CD14-positive monocyte (primary cell): ENCODE results near the gene PFAS. TPM values are rescaled to one million over a fixed set of nuclear protein-coding genes. Genes with fewer than 3 reads are reported as not detected.

Source experiments
- DNase-seq, 3 donors: peaks; one replicate each; pipeline ENCODE4 v3.0.0-alpha.2; 2011 to 2022
- H2AFZ ChIP-seq: 2 replicates; pipeline ENCODE4 v1.6.0; 2012; ENCODE audit warnings: mild to moderate bottlenecking, low read depth, low read length, inconsistent platforms; ENCODE audit not compliant: insufficient read depth, poor library complexity, severe bottlenecking
- H3K27ac ChIP-seq, 2 donors: 1 replicate in 1 of 2; 2 replicates in 1 of 2; pipeline ENCODE4 v1.5.1; 2012 to 2013; ENCODE audit warnings: low read length in 2 of 2, control low read depth in 1 of 2, inconsistent platforms in 1 of 2, low read depth in 1 of 2, mild to moderate bottlenecking in 1 of 2
- H3K27me3 ChIP-seq, 2 donors: one replicate each; pipeline versions ENCODE4 v1.6.0 to v1.6.1; 2011 to 2013; ENCODE audit warnings: low read length in 2 of 2; ENCODE audit not compliant: control insufficient read depth in 2 of 2, insufficient read depth in 2 of 2
- H3K36me3 ChIP-seq, 2 donors: replicated peaks in 1 of 2; 1 replicate in 1 of 2; 2 replicates in 1 of 2; pipeline versions ENCODE4 v1.5.1 to v1.6.1; 2012 to 2013; ENCODE audit warnings: low read length in 2 of 2, control low read depth in 1 of 2, inconsistent platforms in 1 of 2, mild to moderate bottlenecking in 1 of 2; ENCODE audit not compliant: insufficient read depth in 2 of 2, control insufficient read depth in 1 of 2
- H3K4me1 ChIP-seq, 2 donors: 1 replicate in 1 of 2; 2 replicates in 1 of 2; pipeline versions ENCODE4 v1.5.1 to v1.6.1; 2012 to 2013; ENCODE audit warnings: low read length in 2 of 2, control low read depth in 1 of 2, inconsistent platforms in 1 of 2, mild to moderate bottlenecking in 1 of 2, moderate library complexity in 1 of 2; ENCODE audit not compliant: insufficient read depth in 2 of 2, control insufficient read depth in 1 of 2
- H3K4me2 ChIP-seq: replicated peaks from 2 replicates; pipeline ENCODE3; 2012; ENCODE audit warnings: low read length, moderate library complexity, mild to moderate bottlenecking; ENCODE audit not compliant: poor library complexity, severe bottlenecking; ENCODE audit errors: extremely low read depth
- H3K4me3 ChIP-seq, 3 experiments: fragments of 200-600 bp in 1 of 3; sonication (generic) in 1 of 3; replicated peaks in 1 of 3; 1 replicate in 2 of 3; 2 replicates in 1 of 3; pipeline ENCODE4 v1.5.1; 2011 to 2013; ENCODE audit warnings: low read length in 3 of 3, mild to moderate bottlenecking in 3 of 3, control low read depth in 2 of 3, low read depth in 2 of 3, inconsistent platforms in 1 of 3, moderate library complexity in 1 of 3
- H3K79me2 ChIP-seq: 2 replicates; pipeline ENCODE4 v1.6.0; 2012; ENCODE audit warnings: mild to moderate bottlenecking, control low read depth, inconsistent platforms, low read length, moderate library complexity; ENCODE audit not compliant: insufficient read depth
- H3K9ac ChIP-seq: 2 replicates; pipeline ENCODE4 v1.6.0; 2017; ENCODE audit warnings: low read length, mild to moderate bottlenecking; ENCODE audit not compliant: insufficient read depth, poor library complexity, severe bottlenecking
- H3K9me3 ChIP-seq, 2 donors: replicated peaks in 1 of 2; 1 replicate in 1 of 2; 2 replicates in 1 of 2; pipeline versions ENCODE4 v1.5.1 to v1.6.1; 2012 to 2013; ENCODE audit warnings: low read length in 2 of 2, control low read depth in 1 of 2; ENCODE audit not compliant: control insufficient read depth in 1 of 2, insufficient read depth in 1 of 2
- H4K20me1 ChIP-seq: 2 replicates; pipeline ENCODE4 v1.6.0; 2012; ENCODE audit warnings: mild to moderate bottlenecking, low read length, control low read depth, moderate library complexity; ENCODE audit not compliant: insufficient read depth
- H3K27ac Mint-ChIP-seq, 7 donors: one replicate each; pipeline ENCODE4 v1.8.0; 2020; ENCODE audit warnings: mild to moderate bottlenecking in 7 of 7, mixed read lengths in 7 of 7, moderate library complexity in 6 of 7, inconsistent platforms in 2 of 7
- H3K27me3 Mint-ChIP-seq, 3 donors: one replicate each; pipeline ENCODE4 v1.8.0; 2021 to 2022; ENCODE audit warnings: low read depth in 3 of 3, mild to moderate bottlenecking in 3 of 3, mixed read lengths in 3 of 3, moderate library complexity in 3 of 3, inconsistent platforms in 1 of 3
- H3K36me3 Mint-ChIP-seq, 2 donors: one replicate each; pipeline ENCODE4 v1.8.0; 2020; ENCODE audit warnings: mixed read lengths in 2 of 2, inconsistent platforms in 1 of 2, mild to moderate bottlenecking in 1 of 2
- H3K4me1 Mint-ChIP-seq: one replicate; pipeline ENCODE4 v1.8.0; 2020; ENCODE audit warnings: mild to moderate bottlenecking, mixed read lengths
- H3K4me3 Mint-ChIP-seq, 2 donors: one replicate each; pipeline ENCODE4 v1.8.0; 2020; ENCODE audit warnings: mild to moderate bottlenecking in 2 of 2, mixed read lengths in 2 of 2, moderate library complexity in 1 of 2
- H3K9me3 Mint-ChIP-seq, 7 donors: one replicate each; pipeline ENCODE4 v1.8.0; 2020 to 2022; ENCODE audit warnings: mixed read lengths in 7 of 7, mild to moderate bottlenecking in 6 of 7, moderate library complexity in 6 of 7, inconsistent platforms in 2 of 7
- WGBS: methylation state at CpG from one replicate; pipeline ENCODE4 v1.1.5; 2013; ENCODE audit warnings: missing lambda C conversion rate; ENCODE audit not compliant: insufficient coverage; 5-methylcytosine and 5-hydroxymethylcytosine counted together
- intact Hi-C, 2 donors: fragments of 100-400 bp; cut with micrococcal nuclease; formaldehyde crosslinking; loops; one replicate each; pipeline versions ENCODE4 v1.15.0 to v1.15.1; 2023
- polyA plus RNA-seq, 3 donors: library from polyadenylated mRNA; depleted of rRNA in 1 of 3; unstranded in 2 of 3; stranded (reverse) in 1 of 3; fragments of 300-500 nt in 2 of 3; fragments of >200 nt in 1 of 3; fragmentation: Illumina TruSeq in 2 of 3; gene quantifications; 1 replicate in 2 of 3; 2 replicates in 1 of 3; pipeline ENCODE4 v1.2.3, GENCODE V29; 2012 to 2021
- TF ChIP-seq, protein P1 (sequence below): fragments of 200-600 bp; IDR thresholded peaks from one replicate; pipeline ENCODE4 v1.8.0; 2022; ENCODE audit warnings: antibody characterized with exemption, mild to moderate bottlenecking

Gene PFAS
- polyA plus RNA-seq, 3 donors = 4.1 to 12.8 (median 4.4) TPM

DNA sequence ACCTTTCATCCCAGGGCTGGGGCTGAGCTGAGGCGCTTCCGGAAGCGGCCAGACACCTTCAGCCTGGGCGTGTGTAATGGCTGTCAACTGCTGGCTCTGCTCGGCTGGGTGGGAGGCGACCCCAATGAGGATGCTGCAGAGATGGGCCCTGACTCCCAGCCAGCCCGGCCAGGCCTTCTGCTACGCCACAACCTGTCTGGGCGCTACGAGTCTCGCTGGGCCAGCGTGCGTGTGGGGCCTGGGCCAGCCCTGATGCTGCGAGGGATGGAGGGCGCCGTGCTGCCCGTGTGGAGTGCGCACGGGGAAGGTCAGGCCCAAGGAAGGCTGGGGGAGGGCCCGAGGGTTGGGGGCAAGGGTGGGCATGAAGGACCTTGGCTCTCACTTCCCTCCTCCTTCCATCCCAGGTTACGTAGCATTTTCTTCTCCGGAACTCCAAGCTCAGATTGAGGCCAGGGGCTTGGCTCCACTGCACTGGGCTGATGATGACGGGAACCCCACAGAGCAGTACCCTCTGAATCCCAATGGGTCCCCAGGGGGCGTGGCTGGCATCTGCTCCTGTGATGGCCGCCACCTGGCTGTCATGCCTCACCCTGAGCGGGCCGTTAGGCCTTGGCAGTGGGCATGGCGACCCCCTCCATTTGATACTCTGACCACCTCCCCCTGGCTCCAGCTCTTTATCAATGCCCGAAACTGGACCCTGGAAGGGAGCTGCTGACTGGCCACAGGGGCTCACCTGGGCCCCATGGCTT lies 19.6 kb downstream of the PFAS start:
- Histone ChIP-seq H3K4me2 (no peak overlapping the region), H3K9me3 (no peaks in the 10 kb centered on the region), H3K4me3 (no peak overlapping the region), H3K79me2 (no peaks in the 10 kb centered on the region), H3K4me1 (no peaks in the 10 kb centered on the region), H3K9ac (no peak overlapping the region), H2AFZ (no peak overlapping the region), H3K27ac (no peak overlapping the region), H3K27me3 (no peaks in the 10 kb centered on the region), H3K36me3 (peaks cover 37 to 41% of the 10 kb centered on the region in 2 donors), H4K20me1 (no peaks in the 10 kb centered on the region)
- H3K4me3 Mint-ChIP-seq = no peak overlapping the region
- TF ChIP-seq, protein P1, sequence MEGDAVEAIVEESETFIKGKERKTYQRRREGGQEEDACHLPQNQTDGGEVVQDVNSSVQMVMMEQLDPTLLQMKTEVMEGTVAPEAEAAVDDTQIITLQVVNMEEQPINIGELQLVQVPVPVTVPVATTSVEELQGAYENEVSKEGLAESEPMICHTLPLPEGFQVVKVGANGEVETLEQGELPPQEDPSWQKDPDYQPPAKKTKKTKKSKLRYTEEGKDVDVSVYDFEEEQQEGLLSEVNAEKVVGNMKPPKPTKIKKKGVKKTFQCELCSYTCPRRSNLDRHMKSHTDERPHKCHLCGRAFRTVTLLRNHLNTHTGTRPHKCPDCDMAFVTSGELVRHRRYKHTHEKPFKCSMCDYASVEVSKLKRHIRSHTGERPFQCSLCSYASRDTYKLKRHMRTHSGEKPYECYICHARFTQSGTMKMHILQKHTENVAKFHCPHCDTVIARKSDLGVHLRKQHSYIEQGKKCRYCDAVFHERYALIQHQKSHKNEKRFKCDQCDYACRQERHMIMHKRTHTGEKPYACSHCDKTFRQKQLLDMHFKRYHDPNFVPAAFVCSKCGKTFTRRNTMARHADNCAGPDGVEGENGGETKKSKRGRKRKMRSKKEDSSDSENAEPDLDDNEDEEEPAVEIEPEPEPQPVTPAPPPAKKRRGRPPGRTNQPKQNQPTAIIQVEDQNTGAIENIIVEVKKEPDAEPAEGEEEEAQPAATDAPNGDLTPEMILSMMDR = no peak
- no peaks in the 10 kb centered on the region for H3K4me1 Mint-ChIP-seq
- DNase-seq = no peak
- H3K27me3 Mint-ChIP-seq = peaks cover 0 to 2% (median 2%) of the 10 kb centered on the region in 3 donors
- H3K36me3 Mint-ChIP-seq = peaks cover 32 to 47% of the 10 kb centered on the region in 2 donors
- H3K27ac Mint-ChIP-seq = peak overlapping the region in 1 of 7 donors; percentile 54
- 98% methylated on average over 17 of the region's 29 CpGs for WGBS
- no peaks in the 10 kb centered on the region for H3K9me3 Mint-ChIP-seq
- intact Hi-C loops = loop anchor here in 1 of 2 donors (10.0 kb wide), 1 partner anchor 46 kb away; the partner anchor contains the start of gene ARHGEF15

DNA sequence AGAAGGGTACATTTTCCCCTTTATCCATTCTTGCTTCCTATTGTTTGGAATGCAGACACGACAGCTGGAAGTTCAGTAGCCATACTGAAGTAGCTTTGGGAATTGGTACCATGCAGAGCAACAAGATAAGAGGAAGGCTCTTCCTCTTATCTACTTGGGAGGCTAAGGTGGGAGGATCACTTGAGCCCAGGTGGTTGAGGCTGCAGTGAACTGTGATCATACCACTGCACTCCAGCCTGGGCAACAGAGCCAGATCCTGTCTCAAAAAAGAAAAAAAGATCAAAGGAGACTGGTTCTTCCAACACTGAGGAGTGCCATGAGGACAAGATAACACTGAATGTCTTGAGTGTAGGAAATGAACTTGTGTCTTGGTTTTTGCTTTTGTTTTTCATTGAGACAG lies 23.3 kb downstream of the PFAS start:
- TF ChIP-seq, protein P1 = no peak

More for the DNA sequence above, 23.3 kb downstream of the PFAS start:
- no peaks in the 10 kb centered on the region for H3K9me3 Mint-ChIP-seq
- H3K27me3 Mint-ChIP-seq = peaks cover 0 to 2% (median 0%) of the 10 kb centered on the region in 3 donors
- no peaks in the 10 kb centered on the region for H3K9me3 ChIP-seq
- no peak overlapping the region for H3K4me3 Mint-ChIP-seq
- WGBS = no CpG with 5 or more reads among the region's 1 CpG
- intact Hi-C loops = no loop called here
- no peaks in the 10 kb centered on the region for H3K4me1 ChIP-seq
- peaks cover 10 to 14% of the 10 kb centered on the region in 2 donors for H3K36me3 Mint-ChIP-seq
- DNase-seq = no peak
- H3K36me3 ChIP-seq = peaks cover 9 to 10% of the 10 kb centered on the region in 2 donors
- H3K9ac ChIP-seq = no peak overlapping the region
- no peaks in the 10 kb centered on the region for H3K4me1 Mint-ChIP-seq
- H3K79me2 ChIP-seq = no peaks in the 10 kb centered on the region
- H3K4me2 ChIP-seq = no peak overlapping the region
- H2AFZ ChIP-seq = no peak overlapping the region
- no peaks in the 10 kb centered on the region for H3K27me3 ChIP-seq
- no peaks in the 10 kb centered on the region for H4K20me1 ChIP-seq
- H3K4me3 ChIP-seq = no peak overlapping the region
- H3K27ac ChIP-seq = no peak overlapping the region
- H3K27ac Mint-ChIP-seq = no peak overlapping the region
